Osteocyte (in vitro differentiated cells): ENCODE results near the gene MAP3K4. TPM values are rescaled to one million over a fixed set of nuclear protein-coding genes. Genes with fewer than 3 reads are reported as not detected.

Experiments used
- DNase-seq: peaks from one replicate; pipeline ENCODE4 v3.0.0; 2021; ENCODE audit warnings: mixed read lengths; ENCODE audit not compliant: unreplicated experiment; ENCODE audit errors: extremely low spot score
- H3K27ac Mint-ChIP-seq: one replicate; pipeline ENCODE4 v1.8.0; 2021; ENCODE audit warnings: mild to moderate bottlenecking, mixed read lengths; ENCODE audit not compliant: unreplicated experiment
- H3K27me3 Mint-ChIP-seq: one replicate; pipeline ENCODE4 v1.8.0; 2021; ENCODE audit warnings: mixed read lengths; ENCODE audit not compliant: unreplicated experiment
- H3K36me3 Mint-ChIP-seq: one replicate; pipeline ENCODE4 v1.8.0; 2021; ENCODE audit warnings: mixed read lengths; ENCODE audit not compliant: unreplicated experiment
- H3K4me1 Mint-ChIP-seq: one replicate; pipeline ENCODE4 v1.8.0; 2021; ENCODE audit warnings: mixed read lengths; ENCODE audit not compliant: unreplicated experiment
- H3K4me3 Mint-ChIP-seq: one replicate; pipeline ENCODE4 v1.8.0; 2021; ENCODE audit warnings: mild to moderate bottlenecking, moderate library complexity, mixed read lengths; ENCODE audit not compliant: unreplicated experiment
- H3K9me3 Mint-ChIP-seq: one replicate; pipeline ENCODE4 v1.8.0; 2021; ENCODE audit warnings: mixed read lengths; ENCODE audit not compliant: unreplicated experiment
- total RNA-seq: library from RNA; stranded (reverse); gene quantifications from 2 replicates; pipeline ENCODE4 v1.2.1, GENCODE V29; 2021
- TF ChIP-seq, protein P1 (sequence below): fragments of 200-600 bp; sonication (generic); IDR thresholded peaks from 2 replicates; pipeline ENCODE4 v1.5.0; 2021; ENCODE audit warnings: antibody characterized with exemption, mild to moderate bottlenecking, moderate library complexity

MAP3K4 gene
- total RNA-seq, 1 donor from 2014 or later = 20.7 TPM

DNA sequence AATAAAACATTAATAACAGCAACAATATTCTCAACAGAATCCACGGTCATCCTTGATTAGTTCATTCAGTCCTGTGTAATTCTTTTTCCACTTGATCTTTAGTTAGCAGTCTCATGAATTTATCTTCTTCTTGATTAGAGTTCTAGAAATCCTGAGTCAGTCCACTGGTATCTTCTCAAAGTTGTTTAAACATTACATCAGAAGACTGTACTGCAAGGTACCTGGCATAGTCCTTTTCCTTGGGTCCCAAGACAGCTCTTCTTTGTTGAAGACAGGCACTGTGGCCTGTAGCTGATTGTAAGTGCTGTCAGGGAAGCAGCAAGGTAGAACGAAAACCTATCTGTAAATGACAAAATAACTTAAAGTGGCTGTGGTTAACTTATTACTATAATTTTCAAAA, 11.8 kb downstream of the MAP3K4 start:
- Mint-ChIP-seq H3K27ac (no peak overlapping the region), H3K27me3 (no peaks in the 10 kb centered on the region), H3K36me3 (no peaks in the 10 kb centered on the region), H3K9me3 (no peaks in the 10 kb centered on the region), H3K4me3 (no peak overlapping the region), H3K4me1 (peaks cover 11% of the 10 kb centered on the region)
- TF ChIP-seq, protein P1, sequence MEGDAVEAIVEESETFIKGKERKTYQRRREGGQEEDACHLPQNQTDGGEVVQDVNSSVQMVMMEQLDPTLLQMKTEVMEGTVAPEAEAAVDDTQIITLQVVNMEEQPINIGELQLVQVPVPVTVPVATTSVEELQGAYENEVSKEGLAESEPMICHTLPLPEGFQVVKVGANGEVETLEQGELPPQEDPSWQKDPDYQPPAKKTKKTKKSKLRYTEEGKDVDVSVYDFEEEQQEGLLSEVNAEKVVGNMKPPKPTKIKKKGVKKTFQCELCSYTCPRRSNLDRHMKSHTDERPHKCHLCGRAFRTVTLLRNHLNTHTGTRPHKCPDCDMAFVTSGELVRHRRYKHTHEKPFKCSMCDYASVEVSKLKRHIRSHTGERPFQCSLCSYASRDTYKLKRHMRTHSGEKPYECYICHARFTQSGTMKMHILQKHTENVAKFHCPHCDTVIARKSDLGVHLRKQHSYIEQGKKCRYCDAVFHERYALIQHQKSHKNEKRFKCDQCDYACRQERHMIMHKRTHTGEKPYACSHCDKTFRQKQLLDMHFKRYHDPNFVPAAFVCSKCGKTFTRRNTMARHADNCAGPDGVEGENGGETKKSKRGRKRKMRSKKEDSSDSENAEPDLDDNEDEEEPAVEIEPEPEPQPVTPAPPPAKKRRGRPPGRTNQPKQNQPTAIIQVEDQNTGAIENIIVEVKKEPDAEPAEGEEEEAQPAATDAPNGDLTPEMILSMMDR = no peak
- DNase-seq = no peak

- TF ChIP-seq, protein P1 = no peak
- H3K27ac Mint-ChIP-seq = no peak overlapping the region
- DNase-seq = no peak
- peaks cover 11% of the 10 kb centered on the region for H3K4me1 Mint-ChIP-seq
- no peak overlapping the region for H3K4me3 Mint-ChIP-seq
- peaks cover 4% of the 10 kb centered on the region for H3K36me3 Mint-ChIP-seq
- no peaks in the 10 kb centered on the region for H3K9me3 Mint-ChIP-seq
- no peaks in the 10 kb centered on the region for H3K27me3 Mint-ChIP-seq
These were observed 16.7 kb downstream of the MAP3K4 start for GRCh38 chr6:161008245-161008644.

- H3K9me3 Mint-ChIP-seq = no peaks in the 10 kb centered on the region
- H3K27me3 Mint-ChIP-seq = no peaks in the 10 kb centered on the region
- DNase-seq = no peak
- no peaks in the 10 kb centered on the region for H3K4me1 Mint-ChIP-seq
- peaks cover 4% of the 10 kb centered on the region for H3K36me3 Mint-ChIP-seq
- no peak overlapping the region for H3K4me3 Mint-ChIP-seq
- TF ChIP-seq, protein P1 = no peak
- H3K27ac Mint-ChIP-seq = no peak overlapping the region
These were observed 18.4 kb downstream of the MAP3K4 start for GRCh38 chr6:161009991-161010390.

DNA sequence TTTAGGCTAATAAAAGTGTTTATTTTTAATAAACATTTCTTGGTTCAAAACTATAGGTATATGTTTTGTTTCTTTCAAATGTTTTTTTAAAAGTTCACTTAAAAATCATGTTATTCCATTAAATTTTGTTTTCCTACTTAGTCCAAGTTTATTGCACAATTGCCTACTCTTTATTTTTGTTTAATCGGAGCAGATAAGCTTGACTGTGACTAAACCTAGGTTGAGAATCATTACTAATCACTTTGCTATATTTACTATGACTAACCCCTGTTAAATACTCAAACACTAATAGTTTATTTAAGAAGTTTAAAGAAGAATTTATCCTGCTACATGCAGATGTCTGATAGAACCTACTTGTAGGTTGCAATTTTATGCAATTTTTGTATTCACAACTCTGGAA, 18.8 kb downstream of the MAP3K4 start:
- TF ChIP-seq, protein P1 = no peak
- Mint-ChIP-seq H3K27ac (no peak overlapping the region), H3K9me3 (no peaks in the 10 kb centered on the region), H3K4me1 (no peaks in the 10 kb centered on the region), H3K4me3 (no peak overlapping the region), H3K27me3 (no peaks in the 10 kb centered on the region), H3K36me3 (peaks cover 4% of the 10 kb centered on the region)
- no peak for DNase-seq

GRCh38 chr6:161011492-161012480, 20.2 kb downstream of the MAP3K4 start:
- Mint-ChIP-seq H3K27ac (no peak overlapping the region), H3K27me3 (no peaks in the 10 kb centered on the region), H3K9me3 (no peaks in the 10 kb centered on the region), H3K36me3 (peaks cover 4% of the 10 kb centered on the region), H3K4me3 (no peak overlapping the region), H3K4me1 (no peaks in the 10 kb centered on the region)
- TF ChIP-seq, protein P1 = no peak
- DNase-seq = no peak
